DND-41 (cell line): Measurements from ENCODE around the gene CRTC3.

ENCODE experiments used
- ATAC-seq: fragments of 200-7000 bp; cut with Tn5 transposase; 3 replicates; pipeline ENCODE4 v1.9.1; 2021; ENCODE audit warnings: low read depth; ENCODE audit not compliant: insufficient read depth
- DNase-seq: peaks from one replicate; pipeline ENCODE4 v3.0.0-alpha.2; 2020
- H2AFZ ChIP-seq: 2 replicates; pipeline ENCODE4 v1.6.0; 2012; ENCODE audit warnings: low read depth, low read length
- H3K27ac ChIP-seq: 2 replicates; pipeline ENCODE4 v1.5.1; 2012; ENCODE audit warnings: low read length, inconsistent platforms
- H3K27me3 ChIP-seq: fragments of 200-600 bp; sonication (generic); 2 replicates; pipeline ENCODE4 v1.6.0; 2012; ENCODE audit warnings: low read length, mild to moderate bottlenecking, inconsistent platforms; ENCODE audit not compliant: insufficient read depth, poor library complexity
- H3K36me3 ChIP-seq: 2 replicates; pipeline ENCODE4 v1.5.1; 2012; ENCODE audit warnings: low read length, inconsistent platforms; ENCODE audit not compliant: insufficient read depth
- H3K4me1 ChIP-seq: 2 replicates; pipeline ENCODE4 v1.5.1; 2012; ENCODE audit warnings: mild to moderate bottlenecking, low read length; ENCODE audit not compliant: insufficient read depth
- H3K4me2 ChIP-seq: 2 replicates; pipeline ENCODE4 v1.6.0; 2012; ENCODE audit warnings: mild to moderate bottlenecking, moderate library complexity, low read length, inconsistent platforms; ENCODE audit not compliant: insufficient read depth
- H3K4me3 ChIP-seq, 2 experiments: fragments of 200-600 bp in 1 of 2; shearing (Covaris generic) in 1 of 2; 2 replicates each; pipeline ENCODE4 v1.5.1; 2012 to 2016; ENCODE audit warnings: inconsistent platforms in 2 of 2, low read length in 2 of 2, mild to moderate bottlenecking in 2 of 2, low read depth in 1 of 2, moderate library complexity in 1 of 2
- H3K79me2 ChIP-seq: 2 replicates; pipeline ENCODE4 v1.6.0; 2012; ENCODE audit warnings: low read length, inconsistent platforms; ENCODE audit not compliant: insufficient read depth
- H3K9ac ChIP-seq: 2 replicates; pipeline ENCODE4 v1.6.0; 2012; ENCODE audit warnings: low read depth, mild to moderate bottlenecking, inconsistent platforms, low read length, moderate library complexity
- H3K9me3 ChIP-seq: 2 replicates; pipeline ENCODE4 v1.5.1; 2012; ENCODE audit warnings: low read length, moderate library complexity, mild to moderate bottlenecking, inconsistent platforms; ENCODE audit not compliant: insufficient read depth, severe bottlenecking
- H4K20me1 ChIP-seq: 2 replicates; pipeline ENCODE4 v1.6.0; 2012; ENCODE audit warnings: low read length; ENCODE audit not compliant: insufficient read depth
- CTCF ChIP-seq: IDR thresholded peaks from 2 replicates; pipeline ENCODE4 v1.5.1; 2012; ENCODE audit warnings: borderline replicate concordance, low read length, moderate library complexity, mild to moderate bottlenecking; ENCODE audit not compliant: poor library complexity, severe bottlenecking; ENCODE audit errors: extremely low read depth
- EZH2 ChIP-seq: IDR thresholded peaks from 3 replicates; pipeline ENCODE4 v1.6.1; 2012; ENCODE audit warnings: borderline replicate concordance, low read depth, mild to moderate bottlenecking, moderate library complexity, low read length, inconsistent platforms; ENCODE audit not compliant: severe bottlenecking

Gene CRTC3

GRCh38 chr15:90674476-90674875 lies 144.8 kb downstream of the CRTC3 start:
- no peak for ATAC-seq
- H3K4me3 ChIP-seq = no peak overlapping the region
- H3K9ac ChIP-seq = no peak overlapping the region
- no peak for TF ChIP-seq CTCF
- TF ChIP-seq EZH2 = no peak
- H3K4me2 ChIP-seq = no peak overlapping the region
- no peak for DNase-seq
- H3K9me3 ChIP-seq = no peaks in the 10 kb centered on the region
- no peaks in the 10 kb centered on the region for H4K20me1 ChIP-seq
- no peaks in the 10 kb centered on the region for H3K4me1 ChIP-seq
- no peaks in the 10 kb centered on the region for H3K79me2 ChIP-seq
- H2AFZ ChIP-seq = no peak overlapping the region
- no peaks in the 10 kb centered on the region for H3K36me3 ChIP-seq
- no peaks in the 10 kb centered on the region for H3K27me3 ChIP-seq
- H3K27ac ChIP-seq = no peak overlapping the region

GRCh38 chr15:90675464-90675863 lies 145.7 kb downstream of the CRTC3 start:
- no peaks in the 10 kb centered on the region for H4K20me1 ChIP-seq
- DNase-seq (no peak), ATAC-seq (no peak)
- H3K9me3 ChIP-seq = no peaks in the 10 kb centered on the region
- H3K4me2 ChIP-seq = no peak overlapping the region
- no peaks in the 10 kb centered on the region for H3K79me2 ChIP-seq
- TF ChIP-seq EZH2 = no peak
- no peak for TF ChIP-seq CTCF
- no peak overlapping the region for H2AFZ ChIP-seq
- H3K27ac ChIP-seq = no peak overlapping the region
- no peaks in the 10 kb centered on the region for H3K4me1 ChIP-seq
- no peak overlapping the region for H3K4me3 ChIP-seq
- no peaks in the 10 kb centered on the region for H3K36me3 ChIP-seq
- H3K9ac ChIP-seq = no peak overlapping the region
- no peaks in the 10 kb centered on the region for H3K27me3 ChIP-seq

- DNase-seq (no peak), ATAC-seq (no peak)
- H3K36me3 ChIP-seq = no peaks in the 10 kb centered on the region
- H3K4me2 ChIP-seq = no peak overlapping the region
- TF ChIP-seq EZH2 (no peak), CTCF (no peak)
- no peaks in the 10 kb centered on the region for H3K4me1 ChIP-seq
- H4K20me1 ChIP-seq = no peaks in the 10 kb centered on the region
- H2AFZ ChIP-seq = no peak overlapping the region
- H3K27ac ChIP-seq = no peak overlapping the region
- H3K79me2 ChIP-seq = no peaks in the 10 kb centered on the region
- no peaks in the 10 kb centered on the region for H3K27me3 ChIP-seq
- no peaks in the 10 kb centered on the region for H3K9me3 ChIP-seq
- H3K4me3 ChIP-seq = no peak overlapping the region
- no peak overlapping the region for H3K9ac ChIP-seq
Observed at GRCh38 chr15:90677807-90678790, 148.4 kb downstream of the CRTC3 start.
